ENCODE results near the gene GREB1L. TPM values are rescaled to one million over a fixed set of nuclear protein-coding genes. Genes with fewer than 3 reads are reported as not detected.

GREB1L gene
- total RNA-seq = under 0.01 and 0.32 TPM in 2 replicates

DNA sequence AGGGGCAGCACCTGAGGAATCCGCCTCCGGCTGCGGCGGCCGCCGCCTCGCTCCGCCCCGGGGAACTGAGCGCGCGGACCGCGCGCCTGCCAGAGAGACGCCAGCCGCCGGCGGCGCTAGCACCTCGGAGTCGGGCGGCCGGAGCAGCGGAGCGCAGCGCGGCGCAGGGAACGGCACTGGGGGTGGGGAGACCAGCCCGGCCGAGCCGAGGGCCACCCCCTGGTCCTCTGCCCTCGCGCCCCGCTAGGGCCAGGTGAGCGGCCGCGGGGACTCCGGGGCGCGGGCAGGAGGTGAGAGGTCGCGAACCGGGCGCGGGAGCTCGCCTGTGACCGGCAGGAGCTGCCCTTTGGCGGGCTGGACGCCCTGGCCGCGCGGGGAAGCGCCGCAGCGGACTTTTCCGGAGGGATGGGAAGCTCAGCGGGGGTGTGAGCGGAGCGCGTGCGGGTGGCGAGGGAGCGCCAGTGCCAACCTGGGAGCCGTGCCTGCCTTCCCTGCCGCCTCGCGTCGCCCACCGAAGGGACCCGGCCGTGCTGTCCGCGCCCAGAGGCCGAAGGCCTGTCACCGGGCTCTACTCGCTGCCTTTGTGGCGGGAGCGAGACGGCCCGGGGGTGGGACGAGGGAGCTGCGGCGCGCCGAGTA is at the start of gene GREB1L:
TSS of gene GREB1L (plus strand) at position 92 of the 639 bp plus-strand sequence. CDS start 141,287 bp downstream, outside the sequence.

Other genes starting within 250 kb of the GREB1L start
- gene ROCK1, start 130.4 kb upstream of the GREB1L start, total RNA-seq = 30.9 and 32.2 TPM in 2 replicates

Measured in epithelial cell of umbilical artery (primary cell).